ENCODE measurements around the gene FAM76A. TPM values are rescaled to one million over a fixed set of nuclear protein-coding genes. Genes with fewer than 3 reads are reported as not detected.

The FAM76A gene
- total RNA-seq, 1 donor from 2014 or later: 4.6 TPM

DNA sequence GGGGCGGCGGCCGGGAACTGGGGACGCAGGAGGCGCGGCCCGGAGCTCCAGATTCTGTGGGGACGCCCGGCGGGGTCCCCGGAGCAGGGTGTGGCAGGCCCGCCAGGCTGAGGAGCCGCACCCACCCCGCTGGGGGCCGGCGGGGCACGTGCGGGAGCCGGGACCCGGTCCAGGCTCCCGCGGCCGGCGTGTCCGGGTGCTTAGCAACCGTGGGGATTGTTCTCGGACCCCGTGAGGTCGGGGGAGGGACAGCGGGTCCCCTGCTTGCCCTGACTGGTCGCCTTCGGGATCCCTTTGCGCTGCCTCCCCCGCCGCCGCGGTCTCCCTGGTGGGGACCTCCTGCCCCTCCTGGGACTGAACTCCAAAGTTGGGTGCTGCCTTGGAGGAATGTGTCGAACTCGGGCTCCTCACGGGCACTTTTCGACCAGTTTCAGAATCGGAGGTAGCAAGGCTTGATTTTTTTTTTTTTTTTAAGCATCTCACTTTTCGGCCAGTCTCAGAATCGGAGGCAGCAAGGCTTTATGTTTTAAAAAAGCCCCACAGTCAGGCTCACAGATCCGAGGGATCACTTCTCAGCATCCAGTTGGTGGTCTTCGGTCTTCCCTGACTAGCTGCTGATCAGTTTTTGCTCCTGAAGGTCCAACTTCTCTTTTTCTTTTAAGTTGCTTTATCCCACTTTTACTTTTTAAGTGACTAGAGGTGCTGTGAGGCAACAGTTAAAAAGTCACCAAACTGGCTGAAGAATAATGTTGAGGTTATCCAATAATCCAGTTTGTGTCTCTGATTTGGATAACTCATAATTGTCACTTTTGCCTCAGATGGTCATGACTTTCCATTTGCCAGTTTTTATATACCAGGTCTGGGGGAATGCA lies 648 bp downstream of the FAM76A start:
- DNase-seq (ENCODE audit: low read depth): no peak
- peak overlapping the region; percentile 78 for H3K4me3 ChIP-seq (ENCODE audit: low read depth, low read length)
- TF ChIP-seq, protein P1, sequence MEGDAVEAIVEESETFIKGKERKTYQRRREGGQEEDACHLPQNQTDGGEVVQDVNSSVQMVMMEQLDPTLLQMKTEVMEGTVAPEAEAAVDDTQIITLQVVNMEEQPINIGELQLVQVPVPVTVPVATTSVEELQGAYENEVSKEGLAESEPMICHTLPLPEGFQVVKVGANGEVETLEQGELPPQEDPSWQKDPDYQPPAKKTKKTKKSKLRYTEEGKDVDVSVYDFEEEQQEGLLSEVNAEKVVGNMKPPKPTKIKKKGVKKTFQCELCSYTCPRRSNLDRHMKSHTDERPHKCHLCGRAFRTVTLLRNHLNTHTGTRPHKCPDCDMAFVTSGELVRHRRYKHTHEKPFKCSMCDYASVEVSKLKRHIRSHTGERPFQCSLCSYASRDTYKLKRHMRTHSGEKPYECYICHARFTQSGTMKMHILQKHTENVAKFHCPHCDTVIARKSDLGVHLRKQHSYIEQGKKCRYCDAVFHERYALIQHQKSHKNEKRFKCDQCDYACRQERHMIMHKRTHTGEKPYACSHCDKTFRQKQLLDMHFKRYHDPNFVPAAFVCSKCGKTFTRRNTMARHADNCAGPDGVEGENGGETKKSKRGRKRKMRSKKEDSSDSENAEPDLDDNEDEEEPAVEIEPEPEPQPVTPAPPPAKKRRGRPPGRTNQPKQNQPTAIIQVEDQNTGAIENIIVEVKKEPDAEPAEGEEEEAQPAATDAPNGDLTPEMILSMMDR (conservative IDR thresholded peaks at IDR 0.05; ENCODE audit: low read depth, low read length): no peak

DNA sequence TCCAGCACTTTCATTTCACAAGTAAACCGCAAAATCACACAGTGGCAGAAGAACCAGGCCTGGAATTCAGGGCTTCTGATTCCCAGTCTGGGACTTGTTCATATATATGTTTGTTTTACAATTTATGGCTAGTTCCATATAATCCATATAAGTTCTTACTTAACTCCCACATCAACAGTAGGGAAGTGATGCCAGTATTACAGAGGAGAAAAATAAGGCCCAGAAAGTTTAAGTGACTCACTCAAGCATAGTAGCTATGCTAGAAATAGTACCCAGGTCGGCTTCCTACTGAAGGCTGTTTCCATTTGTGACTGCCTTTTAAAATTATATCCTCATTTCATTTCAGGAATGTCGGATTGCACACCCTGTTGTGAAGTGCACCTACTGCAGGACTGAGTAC lies 1.4 kb downstream of the FAM76A start:
- no peak for DNase-seq (ENCODE audit: low read depth)
- TF ChIP-seq, protein P1 (conservative IDR thresholded peaks at IDR 0.05; ENCODE audit: low read depth, low read length): no peak
- H3K4me3 ChIP-seq (ENCODE audit: low read depth, low read length): peak overlapping the region; percentile 78

DNA sequence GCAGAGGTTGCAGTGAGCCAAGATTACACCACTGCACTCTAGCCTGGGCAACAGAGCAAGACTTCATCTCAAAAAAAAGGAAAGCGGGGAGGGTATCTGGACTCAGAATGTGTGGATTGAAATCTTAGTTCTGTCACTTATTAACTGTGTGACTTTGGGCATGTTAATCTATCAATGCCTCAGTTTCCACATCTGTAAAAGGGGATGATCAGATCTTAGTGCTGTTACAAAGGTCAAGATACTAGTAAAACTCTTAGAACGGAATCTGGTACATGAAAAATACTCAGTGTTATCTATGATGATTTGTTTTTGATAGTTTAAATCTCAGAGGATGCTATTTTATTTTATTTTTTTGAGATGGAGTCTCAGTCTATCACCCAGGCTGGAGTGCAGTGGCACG lies 10.5 kb downstream of the FAM76A start:
- TF ChIP-seq, protein P1 (conservative IDR thresholded peaks at IDR 0.05; ENCODE audit: low read depth, low read length): no peak
- DNase-seq (ENCODE audit: low read depth): no peak
- H3K4me3 ChIP-seq (ENCODE audit: low read depth, low read length): no peak overlapping the region

DNA sequence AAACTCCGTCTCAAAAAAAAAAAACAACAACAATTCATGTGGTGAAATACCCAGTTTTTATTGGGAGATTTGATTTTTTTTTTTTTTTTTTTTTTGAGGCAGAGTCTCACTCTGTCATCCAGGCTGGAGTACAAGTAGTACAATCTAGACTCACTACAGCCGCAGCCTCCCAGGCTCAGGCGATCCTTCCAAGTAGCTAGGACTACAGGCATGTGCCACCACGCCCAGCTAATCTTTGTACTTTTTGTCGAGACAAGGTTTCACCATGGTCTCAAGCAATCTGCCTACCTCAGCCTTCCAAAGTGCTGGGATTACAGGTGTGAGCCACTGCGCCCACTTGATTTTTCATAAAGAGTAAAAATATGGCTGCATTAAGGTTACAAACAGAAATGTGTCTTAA lies 15.4 kb downstream of the FAM76A start:
- DNase-seq (ENCODE audit: low read depth): no peak
- TF ChIP-seq, protein P1 (conservative IDR thresholded peaks at IDR 0.05; ENCODE audit: low read depth, low read length): no peak
- no peak overlapping the region for H3K4me3 ChIP-seq (ENCODE audit: low read depth, low read length)

DNA sequence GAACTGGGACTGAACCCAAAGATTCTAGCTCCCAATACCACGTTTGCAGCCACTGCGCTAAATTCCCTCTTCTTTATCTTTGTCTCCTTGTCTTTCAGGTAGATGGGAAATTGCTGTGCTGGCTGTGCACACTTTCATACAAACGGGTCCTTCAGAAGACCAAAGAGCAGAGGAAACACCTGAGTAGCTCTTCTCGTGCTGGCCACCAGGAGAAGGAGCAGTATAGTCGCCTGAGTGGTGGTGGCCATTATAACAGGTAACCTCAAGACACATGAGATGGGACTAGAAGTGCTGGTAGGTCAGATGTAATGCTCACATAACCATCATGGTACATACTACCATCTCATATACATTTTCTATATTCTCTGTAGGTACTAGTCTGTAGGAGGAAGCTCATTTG lies 18.8 kb downstream of the FAM76A start:
- TF ChIP-seq, protein P1 (conservative IDR thresholded peaks at IDR 0.05; ENCODE audit: low read depth, low read length): no peak
- DNase-seq (ENCODE audit: low read depth): no peak
- no peak overlapping the region for H3K4me3 ChIP-seq (ENCODE audit: low read depth, low read length)

DNA sequence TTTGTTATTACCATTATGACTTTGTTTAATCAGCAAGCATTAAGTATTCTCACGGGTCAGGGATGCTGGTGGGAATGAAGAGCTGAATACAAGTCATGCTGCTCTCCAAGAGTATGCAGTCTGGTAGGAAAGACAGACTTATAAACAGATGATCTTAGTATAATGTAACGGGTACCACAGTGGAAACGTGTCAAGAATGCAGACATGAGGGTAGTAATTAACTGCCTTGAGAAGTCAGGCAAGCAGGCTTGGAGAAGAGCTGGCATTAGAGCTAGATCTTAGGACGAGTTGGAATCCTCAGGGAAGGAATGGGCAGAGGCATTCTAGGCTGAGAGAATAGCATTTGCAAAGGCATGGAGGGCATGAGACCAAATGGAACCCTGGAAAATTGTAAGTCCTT lies 19.7 kb downstream of the FAM76A start:
- TF ChIP-seq, protein P1 (conservative IDR thresholded peaks at IDR 0.05; ENCODE audit: low read depth, low read length): no peak
- no peak overlapping the region for H3K4me3 ChIP-seq (ENCODE audit: low read depth, low read length)
- DNase-seq (ENCODE audit: low read depth): no peak

DNA sequence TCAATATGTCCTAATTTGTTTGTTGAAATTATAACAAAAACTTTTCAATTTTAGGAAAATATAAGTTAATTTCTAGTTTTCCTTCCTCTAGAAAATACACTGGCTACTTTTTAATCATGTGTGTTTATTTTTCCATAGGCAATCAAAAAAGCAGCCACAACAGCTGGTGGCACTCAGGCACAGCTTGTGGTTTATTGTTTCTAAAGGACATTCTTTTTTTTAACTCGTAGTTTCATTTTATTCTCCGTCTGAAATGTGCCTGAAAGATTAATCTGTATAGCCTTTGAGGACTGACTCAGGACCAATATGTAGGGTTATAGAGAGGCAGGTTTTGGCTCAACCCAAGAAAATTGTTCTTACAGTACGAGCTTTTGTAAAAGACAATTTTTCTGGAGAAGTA lies 26.6 kb downstream of the FAM76A start:
- TF ChIP-seq, protein P1 (conservative IDR thresholded peaks at IDR 0.05; ENCODE audit: low read depth, low read length): no peak
- DNase-seq (ENCODE audit: low read depth): no peak
- H3K4me3 ChIP-seq (ENCODE audit: low read depth, low read length): no peak overlapping the region
